ENCODE measurements around the gene CSF3R. TPM values are rescaled to one million over a fixed set of nuclear protein-coding genes. Genes with fewer than 3 reads are reported as not detected.

The CSF3R gene
- polyA plus RNA-seq, 1 of the 3 experiments (the other 2 are of a cell fraction) = not detected

DNA sequence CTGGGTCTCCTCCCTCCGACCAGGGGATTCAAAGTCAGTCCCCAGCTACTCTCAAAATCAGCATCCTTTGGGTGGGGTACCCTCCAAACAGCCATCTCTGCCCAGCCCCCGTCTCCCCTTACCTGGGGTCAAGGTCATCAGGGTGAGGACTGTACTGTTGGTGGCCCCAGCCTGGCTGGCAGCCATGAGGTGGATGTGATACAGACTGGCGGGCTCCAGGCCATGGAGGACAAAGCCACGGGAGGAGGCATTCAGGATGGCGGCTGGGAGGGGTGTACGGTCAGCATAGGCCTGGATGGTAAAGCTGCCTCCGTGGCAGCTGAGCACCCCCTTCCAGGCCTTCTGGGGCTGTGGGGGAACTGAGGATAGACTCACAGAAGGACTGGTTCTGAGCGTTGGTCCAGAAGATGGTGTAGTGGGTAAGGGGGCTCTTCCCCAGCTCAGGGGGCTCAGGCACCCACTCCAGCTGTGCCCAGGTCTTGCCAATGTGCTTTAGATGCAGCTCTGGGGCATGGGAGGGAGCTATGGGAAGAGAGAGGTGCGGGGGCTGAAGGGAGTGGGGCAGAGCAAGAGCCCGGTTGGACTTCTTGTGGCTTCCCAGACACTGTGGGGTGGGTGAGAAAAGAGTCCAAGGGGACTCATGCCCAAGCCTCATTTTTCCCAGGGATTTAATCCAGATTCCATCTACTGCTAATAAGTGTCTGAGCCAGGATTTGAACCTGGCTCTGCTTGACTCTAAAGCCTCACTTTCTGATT lies 14.8 kb downstream of the CSF3R start:
- Histone ChIP-seq H4K20me1 (ENCODE audit: insufficient read depth) (no peaks in the 10 kb centered on the region), H3K9me3 (no peaks in the 10 kb centered on the region), H2AFZ (ENCODE audit: low read depth) (no peak overlapping the region), H3K4me2 (no peak overlapping the region), H3K9me2 (no peaks in the 10 kb centered on the region), H3K27ac (ENCODE audit: low read depth in 2 of 2, low read length in 1 of 2) (no peak overlapping the region), H3K4me3 (ENCODE audit: low read depth in 2 of 2, low read length in 1 of 2) (no peak overlapping the region), H3K79me2 (ENCODE audit: insufficient read depth) (peaks cover 13% of the 10 kb centered on the region), H3F3A (replicated peaks; ENCODE audit: insufficient read depth) (peaks cover 3% of the 10 kb centered on the region), H3K27me3 (ENCODE audit: insufficient read depth) (no peaks in the 10 kb centered on the region), H3K9ac (no peak overlapping the region), H3K36me3 (replicated peaks in 1 of 2; ENCODE audit: control insufficient read depth in 1 of 2, insufficient read depth in 2 of 2, low read length in 1 of 2) (no peaks in the 10 kb centered on the region), H3K4me1 (ENCODE audit: control insufficient read depth in 1 of 2, insufficient read depth in 2 of 2, low read depth in 1 of 2, low read length in 1 of 2) (peaks cover 0 to 10% of the 10 kb centered on the region in 2 experiments; a peak in 2 of 4 replicates)
- 86% methylated on average over 7 of the region's 10 CpGs for WGBS (ENCODE audit: low lambda C conversion rate)
- CTCF ChIA-PET = interaction anchor here (1.4 kb wide), 1 partner anchor 49 kb away, joined by 5 read pairs; no protein-coding TSS in a partner anchor
- TF ChIP-seq, protein P1, sequence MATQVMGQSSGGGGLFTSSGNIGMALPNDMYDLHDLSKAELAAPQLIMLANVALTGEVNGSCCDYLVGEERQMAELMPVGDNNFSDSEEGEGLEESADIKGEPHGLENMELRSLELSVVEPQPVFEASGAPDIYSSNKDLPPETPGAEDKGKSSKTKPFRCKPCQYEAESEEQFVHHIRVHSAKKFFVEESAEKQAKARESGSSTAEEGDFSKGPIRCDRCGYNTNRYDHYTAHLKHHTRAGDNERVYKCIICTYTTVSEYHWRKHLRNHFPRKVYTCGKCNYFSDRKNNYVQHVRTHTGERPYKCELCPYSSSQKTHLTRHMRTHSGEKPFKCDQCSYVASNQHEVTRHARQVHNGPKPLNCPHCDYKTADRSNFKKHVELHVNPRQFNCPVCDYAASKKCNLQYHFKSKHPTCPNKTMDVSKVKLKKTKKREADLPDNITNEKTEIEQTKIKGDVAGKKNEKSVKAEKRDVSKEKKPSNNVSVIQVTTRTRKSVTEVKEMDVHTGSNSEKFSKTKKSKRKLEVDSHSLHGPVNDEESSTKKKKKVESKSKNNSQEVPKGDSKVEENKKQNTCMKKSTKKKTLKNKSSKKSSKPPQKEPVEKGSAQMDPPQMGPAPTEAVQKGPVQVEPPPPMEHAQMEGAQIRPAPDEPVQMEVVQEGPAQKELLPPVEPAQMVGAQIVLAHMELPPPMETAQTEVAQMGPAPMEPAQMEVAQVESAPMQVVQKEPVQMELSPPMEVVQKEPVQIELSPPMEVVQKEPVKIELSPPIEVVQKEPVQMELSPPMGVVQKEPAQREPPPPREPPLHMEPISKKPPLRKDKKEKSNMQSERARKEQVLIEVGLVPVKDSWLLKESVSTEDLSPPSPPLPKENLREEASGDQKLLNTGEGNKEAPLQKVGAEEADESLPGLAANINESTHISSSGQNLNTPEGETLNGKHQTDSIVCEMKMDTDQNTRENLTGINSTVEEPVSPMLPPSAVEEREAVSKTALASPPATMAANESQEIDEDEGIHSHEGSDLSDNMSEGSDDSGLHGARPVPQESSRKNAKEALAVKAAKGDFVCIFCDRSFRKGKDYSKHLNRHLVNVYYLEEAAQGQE (IDR thresholded peaks at IDR 0.05; ENCODE audit: low read depth, low read length) = no peak
- no peak for TF ChIP-seq TAF1 (IDR thresholded peaks at IDR 0.05; ENCODE audit: borderline replicate concordance, low read depth, low read length)
- TF ChIP-seq GATA2 (CRISPR knock-in tag; IDR thresholded peaks at IDR 0.05) = no peak
- TF ChIP-seq EP300 (IDR thresholded peaks at IDR 0.05; ENCODE audit: borderline replicate concordance in 1 of 2, low read depth in 1 of 2, low read length in 1 of 2) = no peak
- TF ChIP-seq MEF2A (IDR thresholded peaks at IDR 0.05; ENCODE audit: borderline replicate concordance, low read depth) = no peak
- no peak for TF ChIP-seq YY1 (IDR thresholded peaks at IDR 0.05; ENCODE audit: low read depth)
- TF ChIP-seq PBX3 (IDR thresholded peaks at IDR 0.05) = no peak
- TF ChIP-seq RFX5 (IDR thresholded peaks at IDR 0.05; ENCODE audit: low read length) = no peak
- TF ChIP-seq RXRA (IDR thresholded peaks at IDR 0.05; ENCODE audit: borderline replicate concordance, low read depth) = no peak
- no peak for TF ChIP-seq IRF3 (IDR thresholded peaks at IDR 0.05; ENCODE audit: low read depth, low read length)
- TF ChIP-seq CHD2 (IDR thresholded peaks at IDR 0.05; ENCODE audit: low read length, partially characterized antibody) = no peak
- no peak for TF ChIP-seq POLR2AphosphoS5 (IDR thresholded peaks at IDR 0.05; ENCODE audit: low read depth, low read length)
- TF ChIP-seq JUND (IDR thresholded peaks at IDR 0.05) = no peak
- TF ChIP-seq NRF1 (IDR thresholded peaks at IDR 0.05; ENCODE audit: low read depth, low read length) = no peak
- no peak for TF ChIP-seq RCOR1 (IDR thresholded peaks at IDR 0.05; ENCODE audit: low read length)
- no peak for TF ChIP-seq FOXM1 (IDR thresholded peaks at IDR 0.05; ENCODE audit: low read depth)
- POLR2A ChIA-PET = no interaction called here
- no peak for DNase-seq
